HG03460 (cell line): ENCODE measurements around the gene TMEM123.
A peak's percentile ranks its signal among the peaks of the same experiment; 100 is the strongest.
"Not testable (repeated sequence)": the region's sequence is repeated elsewhere in the genome, so short reads cannot be mapped to it uniquely, and the experiment has no call there.

Experiments
- ATAC-seq: cut with Tn5 transposase; IDR thresholded peaks from one replicate; pipeline ENCODE4 v1.9.1; 2021; ENCODE audit not compliant: unreplicated experiment

The TMEM123 gene

DNA sequence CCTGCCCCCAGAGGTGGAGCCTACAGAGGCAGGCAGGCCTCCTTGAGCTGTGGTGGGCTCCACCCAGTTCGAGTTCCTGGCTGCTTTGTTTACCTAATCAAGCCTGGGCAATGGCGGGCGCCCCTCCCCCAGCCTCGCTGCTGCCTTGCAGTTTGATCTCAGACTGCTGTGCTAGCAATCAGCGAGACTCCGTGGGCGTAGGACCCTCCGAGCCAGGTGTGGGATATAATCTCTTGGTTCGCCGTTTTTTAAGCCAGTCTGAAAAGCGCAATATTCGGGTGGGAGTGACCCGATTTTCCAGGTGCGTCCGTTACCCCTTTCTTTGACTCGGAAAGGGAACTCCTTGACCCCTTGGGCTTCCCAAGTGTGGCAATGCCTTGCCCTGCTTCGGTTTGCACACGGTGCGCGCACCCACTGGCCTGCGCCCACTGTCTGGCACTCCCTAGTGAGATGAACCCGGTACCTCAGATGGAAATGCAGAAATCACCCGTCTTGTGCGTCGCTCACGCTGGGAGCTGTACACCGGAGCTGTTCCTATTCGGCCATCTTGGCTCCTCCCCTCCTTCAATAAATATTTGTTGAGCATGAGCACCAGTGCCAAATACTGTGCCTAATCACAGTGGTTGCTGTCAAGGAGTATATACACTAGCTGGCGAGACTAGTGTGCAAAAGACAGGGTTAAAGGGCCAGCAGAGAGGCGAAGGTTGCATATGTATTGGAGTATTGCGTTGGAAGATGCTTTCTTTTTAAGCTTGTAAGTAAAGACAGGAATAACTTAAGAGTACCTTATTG lies 77.7 kb downstream of the TMEM123 start:
- ATAC-seq: not testable (repeated sequence)

DNA sequence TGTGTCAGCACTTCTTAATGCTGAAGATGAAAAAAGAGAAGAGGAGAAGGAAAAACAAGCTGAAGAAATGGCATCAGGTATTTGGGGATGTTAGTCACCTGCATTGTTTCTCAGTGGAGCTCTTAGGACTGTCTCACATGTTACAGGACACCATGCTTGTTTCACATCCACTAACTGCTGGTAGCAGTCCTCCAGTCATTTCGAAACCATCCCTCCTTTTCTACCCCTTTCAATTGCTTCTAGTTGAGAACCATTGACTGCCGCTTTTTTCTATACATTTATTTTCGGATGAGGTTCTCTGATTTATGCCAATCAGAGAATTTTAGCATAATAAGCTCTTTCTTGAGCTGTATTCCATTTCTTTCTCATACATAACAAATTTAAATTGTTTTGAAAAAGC lies 84.1 kb downstream of the TMEM123 start:
- peak; percentile 100 for ATAC-seq

GRCh38 chr11:102367364-102367763 lies 85.2 kb downstream of the TMEM123 start:
- ATAC-seq: no peak

- ATAC-seq: no peak
Observed at GRCh38 chr11:102364991-102365390, 87.6 kb downstream of the TMEM123 start.

DNA sequence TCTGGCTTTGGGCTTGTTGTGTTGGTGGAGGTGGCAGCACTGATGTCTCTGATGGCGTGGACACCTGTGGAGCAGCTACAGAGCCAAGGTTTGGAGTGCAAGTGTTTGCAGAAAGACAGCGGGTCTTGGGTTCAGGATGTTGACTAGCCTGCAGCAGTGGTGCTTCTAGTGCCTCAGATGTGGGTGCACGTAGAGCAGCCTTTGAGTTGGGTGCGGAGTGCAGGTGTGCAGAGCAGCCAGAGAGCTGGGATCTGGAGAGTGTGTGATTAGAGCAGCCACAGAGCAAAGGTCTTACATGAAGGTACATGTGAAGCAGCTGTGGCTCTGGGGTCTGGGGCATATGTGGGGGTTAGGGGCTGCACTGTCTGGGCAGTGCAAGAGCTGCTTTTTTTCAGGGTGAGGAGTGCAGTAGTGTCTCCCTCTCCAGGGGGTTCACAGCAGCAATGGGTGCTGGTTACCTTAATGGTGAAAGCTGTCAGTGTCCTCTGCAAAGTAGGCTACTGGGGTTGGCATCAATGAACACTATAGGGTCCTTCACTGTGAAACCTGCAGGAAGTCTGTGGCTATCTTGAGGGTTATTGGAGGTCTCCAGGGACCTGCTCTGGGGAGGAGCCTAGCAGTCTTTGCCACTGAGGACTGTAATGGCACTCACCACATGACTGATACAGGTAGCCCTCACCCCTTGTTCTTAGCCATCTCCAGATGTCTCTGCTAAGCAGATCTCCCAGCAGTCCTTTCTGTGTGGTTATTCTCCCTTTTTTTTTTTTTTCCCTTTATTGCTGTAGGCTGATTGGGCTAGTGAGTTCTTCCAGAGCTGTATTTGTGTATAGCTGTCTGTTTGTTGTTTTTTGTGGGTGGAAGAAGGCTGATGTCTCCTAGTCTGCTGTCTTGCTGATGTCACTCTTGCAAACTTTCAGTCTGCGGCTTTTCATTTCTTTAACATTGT lies 91.2 kb downstream of the TMEM123 start:
- peak; percentile 98 for ATAC-seq

DNA sequence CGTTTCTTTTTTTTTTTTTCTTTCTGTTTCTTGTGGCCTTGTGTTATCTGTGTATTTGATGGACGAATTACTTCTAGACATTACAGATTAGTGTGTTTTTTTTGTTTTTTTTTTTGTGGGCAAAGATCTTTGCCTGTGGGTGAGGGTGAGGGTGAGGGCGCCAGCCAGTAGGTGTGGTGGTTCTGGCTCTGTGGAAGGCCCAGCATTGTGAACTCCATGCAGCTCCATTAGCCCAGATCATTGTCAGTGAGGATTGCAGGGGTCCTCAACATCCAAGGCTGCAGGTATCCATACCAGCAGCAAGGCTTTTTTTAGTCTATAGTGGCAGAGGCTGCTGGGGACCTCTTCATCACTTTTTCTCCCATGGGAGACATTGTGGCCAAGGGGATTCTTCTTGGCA lies 91.9 kb downstream of the TMEM123 start:
- no peak for ATAC-seq

- ATAC-seq: no peak
Observed at GRCh38 chr11:102359372-102359771, 93.2 kb downstream of the TMEM123 start.

DNA sequence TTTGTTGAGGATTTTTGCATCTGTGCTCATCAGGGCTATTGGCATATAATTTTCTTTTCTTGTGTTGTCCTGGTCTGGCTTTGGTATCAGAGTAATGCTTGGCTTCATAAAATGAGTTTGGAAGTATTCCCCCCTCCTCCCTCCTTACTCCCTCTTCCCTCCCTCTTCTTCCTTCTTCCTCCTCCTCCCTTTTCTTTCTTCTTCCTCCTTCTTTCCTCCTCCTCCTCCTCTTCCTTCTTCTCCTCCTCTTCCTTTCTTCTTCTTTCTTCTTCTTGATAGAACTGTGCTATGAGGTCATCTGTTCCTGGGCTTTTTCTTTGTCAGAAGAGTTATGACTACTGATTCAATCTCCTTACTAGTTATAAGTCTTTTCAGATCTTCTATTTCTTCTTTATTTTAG lies 95.4 kb downstream of the TMEM123 start:
- no peak for ATAC-seq

- peak; percentile 21 for ATAC-seq
Observed at GRCh38 chr11:102347462-102348370, 104.8 kb downstream of the TMEM123 start.

DNA sequence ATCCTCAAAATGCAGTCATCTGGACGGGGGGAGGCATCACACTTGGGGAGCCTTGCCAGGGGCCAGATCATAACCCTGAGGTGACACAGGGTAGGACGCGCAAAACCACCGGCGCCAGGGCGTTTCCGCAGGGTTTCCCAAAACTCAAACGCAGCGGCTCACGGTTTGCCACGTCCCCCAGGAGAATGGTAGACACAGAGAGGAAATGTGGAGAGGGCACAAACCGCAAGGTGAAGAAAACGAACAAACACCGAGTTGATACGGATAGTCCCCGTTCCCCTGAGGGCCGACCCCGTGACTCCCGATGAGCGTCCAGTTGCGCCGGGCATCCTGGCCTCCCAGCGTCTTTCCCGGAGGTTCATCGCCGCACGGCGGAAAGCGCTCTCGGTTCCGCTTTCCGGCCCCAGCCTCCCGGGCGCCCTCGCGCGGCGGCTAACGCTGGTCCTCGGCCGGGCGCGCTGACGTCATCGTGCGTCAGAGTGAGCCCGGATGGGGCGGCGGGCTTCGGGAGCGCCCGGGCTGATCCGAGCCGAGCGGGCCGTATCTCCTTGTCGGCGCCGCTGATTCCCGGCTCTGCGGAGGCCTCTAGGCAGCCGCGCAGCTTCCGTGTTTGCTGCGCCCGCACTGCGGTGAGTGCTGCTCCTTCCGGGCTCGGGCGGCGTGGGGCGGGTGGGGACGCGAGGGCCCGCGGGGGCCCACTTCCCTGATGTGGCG lies 105.7 kb downstream of the TMEM123 start, which contains the start of gene BIRC2:
TSS of gene BIRC2 (plus strand) at position 467 of the 714 bp plus-strand sequence. CDS start 2,641 bp downstream, outside the sequence.
- ATAC-seq: peak; percentile 86

GRCh38 chr11:102346456-102346747 lies 106.2 kb downstream of the TMEM123 start:
- no peak for ATAC-seq
